H4 (cell line): Measurements from ENCODE around the gene VPS9D1. TPM values are rescaled to one million over a fixed set of nuclear protein-coding genes. Genes with fewer than 3 reads are reported as not detected.
"Not testable (repeated sequence)": the region's sequence is repeated elsewhere in the genome, so short reads cannot be mapped to it uniquely, and the experiment has no call there.

Source experiments
- DNase-seq: peaks from one replicate; pipeline ENCODE4 v3.0.0-alpha.2; 2015; ENCODE audit warnings: low spot score
- total RNA-seq: library from RNA; depleted of rRNA; stranded (reverse); fragments of >200 nt; shearing (Covaris generic); gene quantifications from 2 replicates; pipeline ENCODE4 v1.2.3, GENCODE V29; 2014; rRNA removed

VPS9D1 gene
- total RNA-seq, 1 experiment from 2014 or later = 4.1 TPM

DNA sequence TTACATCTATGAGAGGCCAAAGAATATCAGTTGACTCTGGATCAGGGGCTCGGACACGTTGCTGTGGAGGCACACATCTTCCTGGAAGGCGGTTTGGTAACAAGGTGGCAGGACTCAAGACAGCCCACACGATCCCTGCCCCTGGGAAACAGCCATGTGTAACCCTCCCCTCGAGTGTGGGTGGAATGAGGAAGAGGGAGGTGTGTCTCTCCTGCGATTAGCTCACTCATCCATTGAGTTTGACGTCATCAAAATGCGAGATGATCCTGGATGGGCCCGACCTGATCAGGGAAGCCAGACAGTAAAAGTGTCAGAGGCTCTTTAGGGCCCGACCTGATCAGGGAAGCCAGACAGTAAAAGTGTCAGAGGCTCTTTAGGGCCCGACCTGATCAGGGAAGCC lies 56.5 kb downstream of the VPS9D1 start:
- DNase-seq = not testable (repeated sequence)

DNA sequence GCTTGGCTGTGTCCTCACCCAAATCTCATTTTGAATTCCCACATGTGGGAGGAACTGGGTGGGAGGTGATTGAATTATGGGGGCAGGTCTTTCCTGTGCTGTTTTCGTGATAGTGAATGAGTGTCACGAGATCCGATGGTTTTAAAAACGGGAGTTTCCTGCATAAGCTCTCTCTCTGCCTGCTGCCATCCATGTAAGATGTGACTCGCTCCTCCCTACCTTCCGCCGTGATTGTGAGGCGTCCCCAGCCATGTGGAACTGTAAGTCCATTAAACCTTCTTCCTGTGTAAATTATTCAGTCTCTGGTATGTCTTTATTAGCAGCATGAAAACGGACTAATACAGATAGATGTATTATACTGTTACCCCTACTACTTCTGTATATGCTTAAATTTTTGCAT lies 59.5 kb downstream of the VPS9D1 start:
- DNase-seq = no peak

DNA sequence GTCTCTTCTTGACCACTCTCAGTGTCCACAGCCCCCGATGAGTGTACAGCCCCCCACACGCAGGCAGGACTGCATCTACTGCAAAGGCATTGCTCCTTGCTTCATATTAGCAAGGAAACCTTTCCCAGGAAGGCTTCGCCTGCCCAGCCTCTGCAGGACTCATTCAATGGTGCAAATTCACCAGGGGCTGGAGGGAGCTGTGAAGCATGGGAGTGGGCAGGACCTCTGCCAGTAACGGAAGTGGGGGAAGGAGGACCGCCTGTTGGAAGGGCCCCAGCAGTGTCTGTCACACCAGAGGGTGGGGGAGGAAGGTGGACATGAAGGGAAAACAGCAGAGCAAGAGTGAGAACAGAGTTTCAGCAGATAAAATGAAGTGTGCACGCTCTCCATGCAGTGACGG lies 60.6 kb downstream of the VPS9D1 start:
- no peak for DNase-seq

DNA sequence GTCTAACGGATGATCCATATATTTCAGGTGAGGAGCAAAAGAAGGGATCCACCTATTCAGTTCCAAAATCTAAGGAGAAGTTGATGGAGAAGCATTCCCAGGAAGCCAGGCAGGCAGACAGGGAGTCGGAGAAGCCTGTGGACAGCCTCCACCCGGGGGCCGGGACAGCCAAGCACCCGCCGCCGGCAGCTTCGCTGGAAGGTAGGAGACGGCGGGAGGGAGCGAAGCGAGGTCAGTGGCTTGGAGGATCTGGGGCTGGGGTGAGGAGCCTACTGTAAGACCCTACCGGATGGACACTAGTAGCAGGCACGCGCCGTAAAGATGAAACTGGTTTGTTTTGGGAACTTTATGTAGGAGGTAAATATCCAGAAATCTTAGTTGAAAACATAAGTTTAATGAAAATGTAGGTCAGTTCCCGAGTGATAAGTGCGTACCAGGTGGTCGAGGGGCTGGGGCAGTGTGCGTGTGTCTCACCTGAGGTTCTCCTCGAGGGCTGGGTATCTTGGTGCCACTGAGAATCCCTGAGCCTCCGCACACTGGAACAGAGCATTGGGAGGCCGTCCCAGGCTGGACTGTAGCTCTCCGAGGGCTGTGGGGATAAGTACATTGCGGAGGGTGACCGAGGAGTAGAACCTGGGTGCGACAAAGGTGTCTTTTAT lies 62.3 kb downstream of the VPS9D1 start:
- no peak for DNase-seq

DNA sequence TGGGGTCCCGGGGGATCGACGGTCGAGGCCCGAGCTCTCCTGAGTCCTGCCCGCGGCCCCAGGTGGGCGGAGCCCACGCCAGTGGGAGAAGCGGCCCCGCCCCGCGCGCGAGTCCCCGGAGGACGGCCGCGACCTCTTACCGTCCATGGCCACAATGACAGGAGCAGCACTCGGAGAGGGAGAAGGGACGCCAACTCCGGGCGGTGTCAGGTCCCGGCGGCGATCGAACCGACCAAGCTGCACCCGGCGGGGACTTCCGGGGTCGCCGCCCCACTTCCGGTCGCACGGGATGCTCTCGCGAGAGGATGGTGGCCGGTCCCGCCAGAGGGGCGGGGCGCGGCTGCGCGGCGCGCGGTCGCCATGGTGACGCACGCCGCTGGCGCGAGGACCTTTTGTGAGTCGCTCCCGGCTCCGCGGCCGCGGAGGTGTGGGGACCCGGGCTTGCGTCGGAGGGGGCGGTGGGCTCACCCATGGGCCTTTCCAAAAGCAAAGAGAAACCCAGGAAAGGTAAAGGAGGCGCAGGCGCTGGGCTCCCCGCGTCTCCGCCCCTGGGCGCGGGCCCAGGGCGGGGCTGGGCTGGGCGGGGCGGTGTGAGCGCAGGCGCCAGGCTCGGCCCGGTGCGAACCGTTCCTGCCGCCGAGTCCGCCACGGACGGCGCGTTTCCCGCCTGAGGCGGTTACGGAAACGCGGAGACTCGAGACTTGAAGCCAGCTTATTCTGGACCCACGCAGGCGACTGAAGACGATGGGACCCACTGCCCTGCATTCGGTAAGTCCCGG lies 63.1 kb downstream of the VPS9D1 start, which contains the start of the genes CHMP1A and SPATA33:
TSS of gene CHMP1A (minus strand) at position 267 of the 779 bp plus-strand sequence. CDS start at position 147, 120 bp downstream.
TSS of gene SPATA33 (plus strand) at position 395 of the 779 bp plus-strand sequence. CDS start at position 471, 76 bp downstream.
- DNase-seq = peak; percentile 83

Other genes with a start within 250 kb of the VPS9D1 start
- gene ANKRD11, start 230.3 kb downstream of the VPS9D1 start, total RNA-seq = 34.4 and 39.2 TPM in 2 replicates
- 45.0 and 46.7 TPM in 2 replicates for gene SPG7, start 212.5 kb downstream of the VPS9D1 start, total RNA-seq
- 3,458 and 4,141 TPM in 2 replicates for gene RPL13, start 160.2 kb downstream of the VPS9D1 start, total RNA-seq
- 3.9 and 10.0 TPM in 2 replicates for gene CPNE7, start 145.1 kb downstream of the VPS9D1 start, total RNA-seq
- not detected in 2 replicates for gene DPEP1, start 107.3 kb downstream of the VPS9D1 start, total RNA-seq
- 70.7 and 95.1 TPM in 2 replicates for gene CHMP1A, start 63.2 kb downstream of the VPS9D1 start, total RNA-seq
- 6.4 and 9.9 TPM in 2 replicates for gene SPATA33, start 63.1 kb downstream of the VPS9D1 start, total RNA-seq
- 23.0 and 37.5 TPM in 2 replicates for gene CDK10, start 34.2 kb downstream of the VPS9D1 start, total RNA-seq
- gene SPATA2L, start 19.2 kb downstream of the VPS9D1 start, total RNA-seq = 8.1 and 9.2 TPM in 2 replicates
- gene ZNF276, start 639 bp upstream of the VPS9D1 start, total RNA-seq = 5.9 and 6.9 TPM in 2 replicates
- gene FANCA, start 95.7 kb upstream of the VPS9D1 start, total RNA-seq = 18.8 and 23.4 TPM in 2 replicates
- gene SPIRE2, start 107.6 kb upstream of the VPS9D1 start, total RNA-seq = 4.6 and 5.0 TPM in 2 replicates
- 95.7 and 97.1 TPM in 2 replicates for gene TCF25, start 152.7 kb upstream of the VPS9D1 start, total RNA-seq
- gene MC1R, start 198.0 kb upstream of the VPS9D1 start, total RNA-seq = 1.1 and 1.8 TPM in 2 replicates
- gene TUBB3, start 202.4 kb upstream of the VPS9D1 start, total RNA-seq = 217 and 304 TPM in 2 replicates
- gene DEF8, start 227.9 kb upstream of the VPS9D1 start, total RNA-seq = 53.9 and 68.6 TPM in 2 replicates